ENCODE data around the gene EMD.
A peak's percentile ranks its signal among the peaks of the same experiment; 100 is the strongest.

EMD gene

GRCh38 chrX:154355094-154355775, 23.9 kb upstream of the EMD start:
- DNase-seq (ENCODE audit: low read depth, low spot score), result no peak

GRCh38 chrX:154355776-154356140, 23.3 kb upstream of the EMD start:
- no peak for DNase-seq (ENCODE audit: low read depth, low spot score)

GRCh38 chrX:154356596-154356995, 22.5 kb upstream of the EMD start:
- no peak for DNase-seq (ENCODE audit: low read depth, low spot score)

- DNase-seq (ENCODE audit: low read depth, low spot score), result no peak
Measured at GRCh38 chrX:154357205-154357604, 21.9 kb upstream of the EMD start.

GRCh38 chrX:154358011-154358410, 21.1 kb upstream of the EMD start:
- DNase-seq (ENCODE audit: low read depth, low spot score), result no peak

- DNase-seq (ENCODE audit: low read depth, low spot score), result no peak
Measured at GRCh38 chrX:154358829-154359228, 20.3 kb upstream of the EMD start.

- DNase-seq (ENCODE audit: low read depth, low spot score), result no peak
Measured at GRCh38 chrX:154359362-154360154, 19.5 kb upstream of the EMD start.

GRCh38 chrX:154360155-154360713, 18.9 kb upstream of the EMD start:
- no peak for DNase-seq (ENCODE audit: low read depth, low spot score)

- DNase-seq (ENCODE audit: low read depth, low spot score), result no peak
Measured at GRCh38 chrX:154362085-154362742, 16.9 kb upstream of the EMD start.

- DNase-seq (ENCODE audit: low read depth, low spot score), result no peak
Measured at GRCh38 chrX:154363706-154364439, 15.2 kb upstream of the EMD start.

GRCh38 chrX:154365052-154365600, 14.0 kb upstream of the EMD start:
- no peak for DNase-seq (ENCODE audit: low read depth, low spot score)

- DNase-seq (ENCODE audit: low read depth, low spot score), result no peak
Measured at GRCh38 chrX:154365997-154366665, 13.0 kb upstream of the EMD start.

- no peak for DNase-seq (ENCODE audit: low read depth, low spot score)
Measured at GRCh38 chrX:154366666-154367055, 12.4 kb upstream of the EMD start.

- DNase-seq (ENCODE audit: low read depth, low spot score), result no peak
Measured at GRCh38 chrX:154367474-154368308, 11.4 kb upstream of the EMD start.

- no peak for DNase-seq (ENCODE audit: low read depth, low spot score)
Measured at GRCh38 chrX:154368630-154369448, 10.3 kb upstream of the EMD start.

- peak; percentile 67 for DNase-seq (ENCODE audit: low read depth, low spot score)
Measured at GRCh38 chrX:154369449-154370299, 9.4 kb upstream of the EMD start.

GRCh38 chrX:154370300-154371016, 8.6 kb upstream of the EMD start:
- DNase-seq (ENCODE audit: low read depth, low spot score), result no peak

Measured in iPS DF 19.7 (cell line).